Skeletal muscle tissue (tissue), 4 donors: ENCODE results near the gene ARMC8. TPM values are rescaled to one million over a fixed set of nuclear protein-coding genes. Genes with fewer than 3 reads are reported as not detected.

ENCODE experiments used
- H3K27ac ChIP-seq: one replicate; pipeline ENCODE4 v1.7.0; 2013; ENCODE audit warnings: mild to moderate bottlenecking, low read depth, low read length, inconsistent platforms
- H3K27me3 ChIP-seq, 3 donors: one replicate each; pipeline ENCODE4 v1.7.0; 2013; ENCODE audit warnings: low read length in 3 of 3; ENCODE audit not compliant: control insufficient read depth in 3 of 3, insufficient read depth in 3 of 3
- H3K36me3 ChIP-seq, 3 donors: one replicate each; pipeline ENCODE4 v1.7.0; 2013; ENCODE audit warnings: low read length in 3 of 3; ENCODE audit not compliant: control insufficient read depth in 3 of 3, insufficient read depth in 3 of 3
- H3K4me1 ChIP-seq, 3 donors: one replicate each; pipeline ENCODE4 v1.7.0; 2013; ENCODE audit warnings: low read length in 3 of 3, mild to moderate bottlenecking in 3 of 3; ENCODE audit not compliant: control insufficient read depth in 3 of 3, insufficient read depth in 3 of 3
- H3K4me3 ChIP-seq, 3 donors: one replicate each; pipeline ENCODE4 v1.7.0; 2013; ENCODE audit warnings: low read length in 3 of 3
- H3K9ac ChIP-seq, 3 donors: one replicate each; pipeline ENCODE4 v1.7.0; 2013; ENCODE audit warnings: low read length in 3 of 3, mild to moderate bottlenecking in 3 of 3, moderate library complexity in 2 of 3, low read depth in 1 of 3
- H3K9me3 ChIP-seq, 3 donors: one replicate each; pipeline ENCODE4 v1.7.0; 2013; ENCODE audit warnings: low read length in 3 of 3; ENCODE audit not compliant: control insufficient read depth in 3 of 3
- total RNA-seq: library from RNA; depleted of rRNA; stranded (reverse); fragments of >200 nt; gene quantifications from one replicate; pipeline ENCODE4 v1.2.3, GENCODE V29; 2014
- donor health status: Osteomylitis.

ARMC8 gene
- total RNA-seq, 1 donor from 2014 or later = 60.5 TPM

GRCh38 chr3:138259126-138259525 is 72.0 kb downstream of the ARMC8 start:
- no peak overlapping the region for H3K9ac ChIP-seq

DNA sequence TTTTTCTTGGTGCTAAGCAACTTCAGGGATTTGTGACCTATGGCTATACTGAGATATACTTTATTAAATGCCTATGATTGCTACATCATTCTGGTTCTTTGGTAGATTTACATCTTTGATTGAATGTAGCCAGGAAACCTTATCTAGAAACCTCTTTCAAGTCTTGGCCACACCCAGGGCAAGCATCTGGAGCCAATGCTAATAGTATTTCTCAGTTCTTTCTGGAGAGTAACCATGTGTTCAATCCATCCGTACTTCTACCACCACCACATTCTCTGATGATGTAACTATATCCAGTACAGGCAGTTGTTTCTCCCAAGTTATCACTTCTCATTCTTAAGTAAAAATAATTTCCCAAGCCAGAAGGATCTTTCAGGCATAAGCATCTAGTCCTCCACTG is 73.5 kb downstream of the ARMC8 start:
- H3K27me3 ChIP-seq = no peaks in the 10 kb centered on the region
- no peak overlapping the region for H3K4me3 ChIP-seq
- H3K27ac ChIP-seq = no peak overlapping the region
- H3K9me3 ChIP-seq = no peaks in the 10 kb centered on the region
- H3K36me3 ChIP-seq = peaks cover 7 to 13% (median 8%) of the 10 kb centered on the region in 3 donors
- H3K9ac ChIP-seq = no peak overlapping the region
- H3K4me1 ChIP-seq = peaks cover 0 to 9% (median 0%) of the 10 kb centered on the region in 3 donors

More at GRCh38 chr3:138259126-138259525, 72.0 kb downstream of the ARMC8 start:
- Histone ChIP-seq H3K27ac (no peak overlapping the region), H3K4me1 (peaks cover 0 to 9% (median 0%) of the 10 kb centered on the region in 3 donors), H3K36me3 (peaks cover 3 to 9% (median 4%) of the 10 kb centered on the region in 3 donors), H3K9me3 (no peaks in the 10 kb centered on the region), H3K27me3 (no peaks in the 10 kb centered on the region), H3K4me3 (no peak overlapping the region)

GRCh38 chr3:138263104-138263503 is 76.0 kb downstream of the ARMC8 start:
- Histone ChIP-seq H3K27ac (no peak overlapping the region), H3K4me3 (no peak overlapping the region), H3K4me1 (no peaks in the 10 kb centered on the region), H3K36me3 (peaks cover 10 to 19% (median 17%) of the 10 kb centered on the region in 3 donors), H3K9me3 (no peaks in the 10 kb centered on the region), H3K27me3 (no peaks in the 10 kb centered on the region), H3K9ac (no peak overlapping the region)

DNA sequence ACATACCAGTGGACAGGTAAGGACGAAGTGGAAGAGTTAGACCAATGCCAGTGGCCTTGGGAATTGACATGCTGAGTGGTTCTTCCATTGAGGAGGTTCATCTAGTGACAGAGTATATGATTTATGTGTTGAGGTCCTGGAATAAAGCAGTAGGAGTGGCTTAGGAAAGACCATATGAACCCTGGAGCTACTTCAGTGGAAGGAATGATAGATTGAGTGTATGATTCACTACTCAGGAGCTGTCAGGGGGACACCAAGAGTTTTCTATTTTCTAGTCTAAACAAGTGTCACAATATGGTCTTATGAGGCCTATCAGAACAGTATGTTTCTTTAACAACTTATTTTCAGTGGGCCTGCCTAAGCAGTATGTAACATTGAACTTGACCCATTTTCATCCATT is 78.6 kb downstream of the ARMC8 start:
- no peak overlapping the region for H3K27ac ChIP-seq
- H3K9me3 ChIP-seq = no peaks in the 10 kb centered on the region
- H3K4me3 ChIP-seq = no peak overlapping the region
- H3K4me1 ChIP-seq = no peaks in the 10 kb centered on the region
- H3K36me3 ChIP-seq = peaks cover 12 to 30% (median 17%) of the 10 kb centered on the region in 3 donors
- no peak overlapping the region for H3K9ac ChIP-seq
- H3K27me3 ChIP-seq = no peaks in the 10 kb centered on the region

GRCh38 chr3:138267083-138267482 is 80.0 kb downstream of the ARMC8 start:
- no peaks in the 10 kb centered on the region for H3K9me3 ChIP-seq
- no peaks in the 10 kb centered on the region for H3K27me3 ChIP-seq
- H3K27ac ChIP-seq = no peak overlapping the region
- no peak overlapping the region for H3K4me3 ChIP-seq
- peaks cover 20 to 35% (median 22%) of the 10 kb centered on the region in 3 donors for H3K36me3 ChIP-seq
- no peak overlapping the region for H3K9ac ChIP-seq
- H3K4me1 ChIP-seq = no peaks in the 10 kb centered on the region

- H3K4me1 ChIP-seq = no peaks in the 10 kb centered on the region
- H3K27me3 ChIP-seq = no peaks in the 10 kb centered on the region
- H3K9me3 ChIP-seq = no peaks in the 10 kb centered on the region
- no peak overlapping the region for H3K27ac ChIP-seq
- H3K36me3 ChIP-seq = peaks cover 22 to 50% (median 39%) of the 10 kb centered on the region in 3 donors
- no peak overlapping the region for H3K4me3 ChIP-seq
- no peak overlapping the region for H3K9ac ChIP-seq
Observed at GRCh38 chr3:138270245-138270644, 83.1 kb downstream of the ARMC8 start.

GRCh38 chr3:138271189-138271794 is 84.2 kb downstream of the ARMC8 start:
- H3K4me1 ChIP-seq = no peaks in the 10 kb centered on the region
- peaks cover 17 to 43% (median 40%) of the 10 kb centered on the region in 3 donors for H3K36me3 ChIP-seq
- H3K27me3 ChIP-seq = no peaks in the 10 kb centered on the region
- no peak overlapping the region for H3K9ac ChIP-seq
- H3K9me3 ChIP-seq = no peaks in the 10 kb centered on the region
- no peak overlapping the region for H3K27ac ChIP-seq
- no peak overlapping the region for H3K4me3 ChIP-seq

- H3K9me3 ChIP-seq = no peaks in the 10 kb centered on the region
- no peak overlapping the region for H3K4me3 ChIP-seq
- H3K4me1 ChIP-seq = peaks cover 0 to 8% (median 0%) of the 10 kb centered on the region in 3 donors
- H3K36me3 ChIP-seq = peaks cover 16 to 33% (median 25%) of the 10 kb centered on the region in 3 donors
- H3K27me3 ChIP-seq = no peaks in the 10 kb centered on the region
- no peak overlapping the region for H3K9ac ChIP-seq
- H3K27ac ChIP-seq = no peak overlapping the region
Observed at GRCh38 chr3:138281561-138281960, 94.5 kb downstream of the ARMC8 start.

DNA sequence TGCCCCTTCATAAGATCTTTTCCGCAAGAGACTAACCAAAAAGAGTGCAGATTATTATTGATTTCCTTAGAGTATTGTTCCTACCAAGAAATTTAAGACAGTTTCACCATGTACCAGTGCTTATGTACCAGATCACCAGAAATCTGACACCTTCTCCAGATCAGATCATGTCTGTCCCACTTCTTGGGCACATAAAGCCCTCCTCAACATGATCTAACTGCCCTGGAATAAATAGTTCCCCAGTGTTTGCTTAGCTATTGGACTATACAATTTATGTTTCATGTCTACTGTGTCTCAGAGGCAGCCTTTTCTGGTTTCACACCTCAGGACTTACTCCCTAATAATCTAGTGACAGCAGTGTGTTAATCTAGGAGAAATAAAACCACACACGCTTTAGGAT is 95.7 kb downstream of the ARMC8 start:
- no peaks in the 10 kb centered on the region for H3K27me3 ChIP-seq
- H3K36me3 ChIP-seq = peaks cover 18 to 31% (median 27%) of the 10 kb centered on the region in 3 donors
- H3K9ac ChIP-seq = no peak overlapping the region
- no peak overlapping the region for H3K4me3 ChIP-seq
- H3K27ac ChIP-seq = no peak overlapping the region
- H3K4me1 ChIP-seq = peaks cover 0 to 8% (median 0%) of the 10 kb centered on the region in 3 donors
- H3K9me3 ChIP-seq = no peaks in the 10 kb centered on the region

DNA sequence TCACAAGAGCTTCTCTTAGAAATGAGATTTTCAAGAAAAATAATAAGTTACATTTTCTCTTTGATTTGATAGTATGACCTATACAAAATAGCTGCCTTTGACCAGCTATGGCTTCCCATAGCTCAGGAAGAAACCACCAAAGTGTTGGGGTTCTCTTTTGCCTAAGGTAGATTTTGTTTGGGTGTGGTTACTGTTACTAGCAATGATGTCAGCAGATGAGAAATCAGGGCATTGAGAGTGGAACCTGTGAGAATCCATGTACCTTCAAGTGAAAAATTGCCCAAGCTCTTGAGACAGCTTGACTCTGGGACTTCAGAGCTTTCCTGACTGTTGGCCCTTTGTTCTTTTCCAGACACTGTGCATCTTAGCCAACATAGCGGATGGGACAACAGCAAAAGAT is 97.0 kb downstream of the ARMC8 start:
- peaks cover 16 to 28% (median 28%) of the 10 kb centered on the region in 3 donors for H3K36me3 ChIP-seq
- no peak overlapping the region for H3K9ac ChIP-seq
- no peaks in the 10 kb centered on the region for H3K9me3 ChIP-seq
- no peak overlapping the region for H3K4me3 ChIP-seq
- H3K4me1 ChIP-seq = peaks cover 0 to 8% (median 0%) of the 10 kb centered on the region in 3 donors
- H3K27ac ChIP-seq = no peak overlapping the region
- H3K27me3 ChIP-seq = no peaks in the 10 kb centered on the region
